MM.1S (cell line): ENCODE measurements around the gene SLC4A4.

Experiments
- DNase-seq: peaks from one replicate; pipeline ENCODE4 v3.0.0-alpha.2; 2015
- H2AFZ ChIP-seq: fragments of 300-600 bp; sonication (generic); 2 replicates; pipeline ENCODE4 v1.6.0; 2016; ENCODE audit warnings: antibody characterized with exemption, low read length
- H3F3A ChIP-seq: fragments of 300-600 bp; sonication (generic); 2 replicates; pipeline ENCODE4 v1.6.1; 2016; ENCODE audit warnings: mild to moderate bottlenecking, antibody characterized with exemption, low read length, moderate library complexity, mixed read lengths; ENCODE audit not compliant: insufficient read depth
- H3K27ac ChIP-seq: fragments of 300-600 bp; sonication (generic); 2 replicates; pipeline ENCODE4 v1.5.1; 2016; ENCODE audit warnings: mild to moderate bottlenecking, low read length
- H3K27me3 ChIP-seq: fragments of 300-600 bp; sonication (generic); replicated peaks from 2 replicates; pipeline ENCODE4 v1.6.0; 2016; ENCODE audit warnings: low read length; ENCODE audit not compliant: insufficient read depth
- H3K36me3 ChIP-seq: fragments of 300-600 bp; sonication (generic); replicated peaks from 2 replicates; pipeline ENCODE4 v1.6.1; 2016; ENCODE audit warnings: mild to moderate bottlenecking, low read length, mixed read lengths; ENCODE audit not compliant: insufficient read depth
- H3K4me1 ChIP-seq: fragments of 300-600 bp; sonication (generic); 2 replicates; pipeline ENCODE4 v1.6.1; 2016; ENCODE audit warnings: low read length, mixed read lengths
- H3K4me2 ChIP-seq: fragments of 300-600 bp; sonication (generic); 2 replicates; pipeline ENCODE4 v1.6.0; 2016; ENCODE audit warnings: low read depth, low read length
- H3K4me3 ChIP-seq: fragments of 300-600 bp; sonication (generic); 2 replicates; pipeline ENCODE4 v1.5.1; 2016; ENCODE audit warnings: low read length, mixed read lengths
- H3K79me2 ChIP-seq: fragments of 300-600 bp; sonication (generic); 2 replicates; pipeline ENCODE4 v1.6.1; 2016; ENCODE audit warnings: mixed run types, low read length, mixed read lengths
- H3K9ac ChIP-seq: fragments of 300-600 bp; sonication (generic); 2 replicates; pipeline ENCODE4 v1.6.1; 2016; ENCODE audit warnings: low read length, mixed read lengths
- H3K9me2 ChIP-seq: fragments of 300-600 bp; sonication (generic); replicated peaks from 2 replicates; pipeline ENCODE4 v1.6.1; 2016; ENCODE audit warnings: mild to moderate bottlenecking, low read length, mixed read lengths; ENCODE audit not compliant: insufficient read depth
- H3K9me3 ChIP-seq: fragments of 300-600 bp; sonication (generic); replicated peaks from 2 replicates; pipeline ENCODE4 v1.6.1; 2016; ENCODE audit warnings: mild to moderate bottlenecking, low read length, mixed read lengths; ENCODE audit not compliant: insufficient read depth
- H4K20me1 ChIP-seq: fragments of 300-600 bp; sonication (generic); 2 replicates; pipeline ENCODE4 v1.6.1; 2016; ENCODE audit warnings: mild to moderate bottlenecking, low read length, moderate library complexity, mixed read lengths; ENCODE audit not compliant: insufficient read depth
- EZH2 ChIP-seq: fragments of 300-600 bp; sonication (generic); optimal IDR thresholded peaks from 2 replicates; pipeline ENCODE3; 2017; ENCODE audit warnings: low read depth, mild to moderate bottlenecking, antibody characterized with exemption, low read length, mixed read lengths
- EZH2phosphoT487 ChIP-seq: fragments of 300-600 bp; sonication (generic); IDR thresholded peaks from 2 replicates; pipeline ENCODE4 v1.6.1; 2018; ENCODE audit warnings: antibody characterized with exemption, low read length
- TF ChIP-seq, protein P1 (sequence below): fragments of 300-600 bp; sonication (generic); IDR thresholded peaks from 2 replicates; pipeline ENCODE4 v1.5.1; 2016; ENCODE audit warnings: antibody characterized with exemption, low read length, mixed read lengths

The SLC4A4 gene

DNA sequence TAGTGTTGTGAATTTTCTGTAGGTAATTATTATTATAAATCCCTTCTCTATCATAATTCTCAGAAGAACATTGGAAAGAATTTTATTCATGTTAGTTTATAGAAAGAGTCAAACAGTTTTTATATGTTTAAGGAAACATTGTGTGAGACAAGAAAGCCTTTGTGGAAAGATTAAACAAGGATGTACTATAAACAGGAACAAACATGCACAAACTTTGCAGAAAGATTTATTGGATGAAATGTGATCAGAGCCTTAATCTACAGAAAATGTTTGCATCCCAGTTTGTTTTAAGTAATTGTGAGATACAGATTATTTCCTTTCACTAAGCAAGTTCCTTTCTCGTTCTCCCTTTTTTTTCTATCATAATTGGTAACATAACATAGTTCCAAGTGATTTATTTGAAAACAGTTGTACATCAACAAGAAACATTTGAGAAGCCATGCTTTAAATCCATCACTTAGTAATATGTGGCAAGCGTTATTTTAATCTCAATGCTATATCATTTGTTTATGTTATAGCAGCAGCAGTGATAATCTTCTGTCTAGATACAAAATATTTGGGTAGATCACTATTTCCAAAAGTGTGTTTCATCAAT is 129.4 kb downstream of the SLC4A4 start:
- no peaks in the 10 kb centered on the region for H3F3A ChIP-seq
- H3K4me2 ChIP-seq, result no peak overlapping the region
- H2AFZ ChIP-seq, result no peak overlapping the region
- H3K27me3 ChIP-seq, result no peaks in the 10 kb centered on the region
- DNase-seq, result no peak
- H3K79me2 ChIP-seq, result no peaks in the 10 kb centered on the region
- H3K27ac ChIP-seq, result no peak overlapping the region
- no peaks in the 10 kb centered on the region for H3K36me3 ChIP-seq
- no peak overlapping the region for H3K9ac ChIP-seq
- no peak overlapping the region for H3K4me3 ChIP-seq
- TF ChIP-seq EZH2 (no peak), EZH2phosphoT487 (no peak)
- TF ChIP-seq, protein P1, sequence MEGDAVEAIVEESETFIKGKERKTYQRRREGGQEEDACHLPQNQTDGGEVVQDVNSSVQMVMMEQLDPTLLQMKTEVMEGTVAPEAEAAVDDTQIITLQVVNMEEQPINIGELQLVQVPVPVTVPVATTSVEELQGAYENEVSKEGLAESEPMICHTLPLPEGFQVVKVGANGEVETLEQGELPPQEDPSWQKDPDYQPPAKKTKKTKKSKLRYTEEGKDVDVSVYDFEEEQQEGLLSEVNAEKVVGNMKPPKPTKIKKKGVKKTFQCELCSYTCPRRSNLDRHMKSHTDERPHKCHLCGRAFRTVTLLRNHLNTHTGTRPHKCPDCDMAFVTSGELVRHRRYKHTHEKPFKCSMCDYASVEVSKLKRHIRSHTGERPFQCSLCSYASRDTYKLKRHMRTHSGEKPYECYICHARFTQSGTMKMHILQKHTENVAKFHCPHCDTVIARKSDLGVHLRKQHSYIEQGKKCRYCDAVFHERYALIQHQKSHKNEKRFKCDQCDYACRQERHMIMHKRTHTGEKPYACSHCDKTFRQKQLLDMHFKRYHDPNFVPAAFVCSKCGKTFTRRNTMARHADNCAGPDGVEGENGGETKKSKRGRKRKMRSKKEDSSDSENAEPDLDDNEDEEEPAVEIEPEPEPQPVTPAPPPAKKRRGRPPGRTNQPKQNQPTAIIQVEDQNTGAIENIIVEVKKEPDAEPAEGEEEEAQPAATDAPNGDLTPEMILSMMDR, result no peak
- H3K4me1 ChIP-seq, result no peaks in the 10 kb centered on the region
- H4K20me1 ChIP-seq, result no peaks in the 10 kb centered on the region
- no peaks in the 10 kb centered on the region for H3K9me3 ChIP-seq
- H3K9me2 ChIP-seq, result no peaks in the 10 kb centered on the region

DNA sequence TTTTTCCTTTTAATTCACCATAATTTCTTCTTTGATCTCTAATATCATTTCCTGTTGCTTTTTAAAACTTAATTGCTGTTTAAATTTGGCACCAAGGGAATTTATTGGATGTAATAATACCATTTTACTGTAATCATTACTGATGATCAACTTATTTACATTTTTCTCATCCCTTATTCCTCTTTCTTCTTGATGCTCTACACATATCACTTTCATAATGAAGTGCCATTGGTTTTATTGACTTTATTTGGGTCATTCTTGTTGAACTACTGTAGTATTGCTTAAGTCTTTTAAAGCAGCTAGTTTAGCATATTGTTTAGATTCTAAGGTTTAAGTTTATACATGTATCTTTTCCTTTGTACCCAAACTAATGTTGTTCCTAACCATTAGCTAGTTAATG is 130.7 kb downstream of the SLC4A4 start:
- Histone ChIP-seq H3K9me2 (no peaks in the 10 kb centered on the region), H3K9ac (no peak overlapping the region), H3K27ac (no peak overlapping the region), H2AFZ (no peak overlapping the region), H3K9me3 (no peaks in the 10 kb centered on the region), H3K79me2 (no peaks in the 10 kb centered on the region), H3K36me3 (no peaks in the 10 kb centered on the region), H3K4me2 (no peak overlapping the region), H3F3A (no peaks in the 10 kb centered on the region), H3K4me3 (no peak overlapping the region), H3K4me1 (no peaks in the 10 kb centered on the region), H4K20me1 (no peaks in the 10 kb centered on the region), H3K27me3 (no peaks in the 10 kb centered on the region)
- DNase-seq, result no peak
- no peak for TF ChIP-seq EZH2phosphoT487
- TF ChIP-seq EZH2, result no peak
- TF ChIP-seq, protein P1, result no peak

DNA sequence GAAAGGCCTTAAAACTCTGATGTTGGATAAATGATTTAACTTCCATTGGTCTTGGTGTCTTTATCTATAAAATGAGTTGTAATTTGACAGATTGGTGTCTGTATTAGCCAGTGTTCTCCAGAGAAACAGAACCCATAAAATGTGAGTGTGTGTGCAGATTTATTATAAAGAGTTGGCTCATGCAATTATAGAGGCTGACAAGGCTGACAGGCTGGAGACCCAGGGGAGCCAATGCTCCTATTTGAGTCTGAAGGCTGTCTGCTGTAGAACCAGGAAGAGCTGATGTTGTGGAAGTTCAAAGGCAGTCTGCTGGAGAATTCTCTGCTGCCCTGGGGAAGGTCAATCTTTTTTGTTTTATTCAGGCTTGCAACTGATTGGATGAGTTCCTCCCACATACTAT is 131.7 kb downstream of the SLC4A4 start:
- H2AFZ ChIP-seq, result no peak overlapping the region
- H3K27me3 ChIP-seq, result no peaks in the 10 kb centered on the region
- no peak for DNase-seq
- H3F3A ChIP-seq, result no peaks in the 10 kb centered on the region
- no peaks in the 10 kb centered on the region for H3K9me2 ChIP-seq
- no peaks in the 10 kb centered on the region for H3K79me2 ChIP-seq
- no peak overlapping the region for H3K4me3 ChIP-seq
- TF ChIP-seq EZH2 (no peak), EZH2phosphoT487 (no peak)
- TF ChIP-seq, protein P1, result no peak
- H3K4me2 ChIP-seq, result no peak overlapping the region
- no peak overlapping the region for H3K9ac ChIP-seq
- H3K36me3 ChIP-seq, result no peaks in the 10 kb centered on the region
- H3K9me3 ChIP-seq, result no peaks in the 10 kb centered on the region
- no peaks in the 10 kb centered on the region for H4K20me1 ChIP-seq
- no peak overlapping the region for H3K27ac ChIP-seq
- H3K4me1 ChIP-seq, result no peaks in the 10 kb centered on the region
